B cell (primary cell): ENCODE results near the gene RAB30. TPM values are rescaled to one million over a fixed set of nuclear protein-coding genes. Genes with fewer than 3 reads are reported as not detected.

Source experiments
- ATAC-seq: fragments of 200-7000 bp; cut with Tn5 transposase; one replicate; pipeline ENCODE4 v1.10.0; 2021; ENCODE audit warnings: low read depth, mild to moderate bottlenecking, moderate number of reproducible peaks, moderate library complexity
- CTCF ChIA-PET: fragments of 350-600 bp; sonication (Branson Sonifier 250); formaldehyde crosslinking; loops from one replicate; lab custom pipeline; 2021; ENCODE audit warnings: antibody characterized with exemption, inconsistent platforms; lab: Charles Lee
- POLR2A ChIA-PET: fragments of 350-600 bp; sonication (Branson Sonifier 250); formaldehyde crosslinking; loops from one replicate; lab custom pipeline; 2021; ENCODE audit warnings: antibody characterized with exemption; lab: Charles Lee
- DNase-seq: peaks from one replicate; pipeline ENCODE4 v3.0.0; 2013
- H2AFZ ChIP-seq: 2 replicates; pipeline ENCODE4 v1.6.1; 2012; ENCODE audit warnings: mild to moderate bottlenecking, low read depth, low read length; ENCODE audit not compliant: insufficient read depth, poor library complexity, severe bottlenecking
- H3K27ac ChIP-seq, 2 donors: 1 replicate in 1 of 2; 2 replicates in 1 of 2; pipeline ENCODE4 v1.5.1; 2012 to 2013; ENCODE audit warnings: low read length in 2 of 2, mild to moderate bottlenecking in 2 of 2, moderate library complexity in 1 of 2
- H3K27me3 ChIP-seq, 4 experiments: fragments of 200-600 bp in 1 of 4; sonication (generic) in 1 of 4; replicated peaks in 1 of 4; 1 replicate in 2 of 4; 2 replicates in 2 of 4; pipeline versions ENCODE4 v1.6.1 to v1.7.0; 2013 to 2016; ENCODE audit warnings: low read length in 3 of 4, mild to moderate bottlenecking in 2 of 4, mixed read lengths in 1 of 4, moderate library complexity in 1 of 4; ENCODE audit not compliant: insufficient read depth in 4 of 4, control insufficient read depth in 3 of 4; ENCODE audit errors: control extremely low read depth in 1 of 4
- H3K36me3 ChIP-seq, 2 experiments: replicated peaks in 1 of 2; 1 replicate in 1 of 2; 2 replicates in 1 of 2; pipeline versions ENCODE4 v1.6.1 to v1.7.1; 2013; ENCODE audit warnings: low read length in 1 of 2; ENCODE audit not compliant: insufficient read depth in 2 of 2, control insufficient read depth in 1 of 2; ENCODE audit errors: control extremely low read depth in 1 of 2, extremely low read depth in 1 of 2
- H3K4me1 ChIP-seq, 2 donors: fragments of 200-600 bp in 1 of 2; sonication (generic) in 1 of 2; 1 replicate in 1 of 2; 2 replicates in 1 of 2; pipeline versions ENCODE4 v1.5.1 to v1.6.1; 2013 to 2017; ENCODE audit warnings: low read length in 2 of 2; ENCODE audit not compliant: control insufficient read depth in 2 of 2, insufficient read depth in 2 of 2
- H3K4me2 ChIP-seq: replicated peaks from 2 replicates; pipeline ENCODE3; 2012; ENCODE audit warnings: mild to moderate bottlenecking, low read depth, low read length; ENCODE audit not compliant: poor library complexity, severe bottlenecking
- H3K4me3 ChIP-seq, 5 experiments: fragments of 200-600 bp in 1 of 5; sonication (generic) in 1 of 5; 1 replicate in 3 of 5; 2 replicates in 2 of 5; pipeline versions ENCODE4 v1.5.1 to v1.7.0; 2011 to 2016; ENCODE audit warnings: low read length in 4 of 5, mild to moderate bottlenecking in 4 of 5, low read depth in 2 of 5, control low read depth in 1 of 5, moderate library complexity in 1 of 5; ENCODE audit not compliant: insufficient read depth in 1 of 5; ENCODE audit errors: control extremely low read depth in 1 of 5, extremely low read depth in 1 of 5
- H3K79me2 ChIP-seq: fragments of 200-600 bp; sonication (generic); one replicate; pipeline ENCODE4 v1.6.0; 2016; ENCODE audit warnings: low read length; ENCODE audit not compliant: control insufficient read depth, insufficient read depth
- H3K9ac ChIP-seq: fragments of 200-600 bp; sonication (generic); 2 replicates; pipeline ENCODE4 v1.6.1; 2017; ENCODE audit warnings: mild to moderate bottlenecking, low read length, moderate library complexity
- H3K9me3 ChIP-seq, 3 donors: one replicate each; pipeline versions ENCODE4 v1.6.1 to v1.7.1; 2013; ENCODE audit warnings: low read length in 2 of 3; ENCODE audit not compliant: control insufficient read depth in 2 of 3, insufficient read depth in 1 of 3; ENCODE audit errors: control extremely low read depth in 1 of 3
- H4K20me1 ChIP-seq: 2 replicates; pipeline ENCODE4 v1.6.0; 2012; ENCODE audit warnings: mild to moderate bottlenecking, low read length; ENCODE audit not compliant: insufficient read depth, control insufficient read depth, poor library complexity, severe bottlenecking
- H3K27ac Mint-ChIP-seq: one replicate; pipeline ENCODE4 v1.8.0; 2021; ENCODE audit warnings: mixed read lengths
- H3K27me3 Mint-ChIP-seq: one replicate; pipeline ENCODE4 v1.8.0; 2021; ENCODE audit warnings: mixed read lengths
- H3K4me1 Mint-ChIP-seq: one replicate; pipeline ENCODE4 v1.8.0; 2021; ENCODE audit warnings: mixed read lengths
- H3K4me3 Mint-ChIP-seq: one replicate; pipeline ENCODE4 v1.8.0; 2021; ENCODE audit warnings: mixed read lengths
- H3K9me3 Mint-ChIP-seq: one replicate; pipeline ENCODE4 v1.8.0; 2022; ENCODE audit warnings: mixed read lengths; ENCODE audit not compliant: insufficient read depth
- CTCF ChIP-seq: fragments of 200-600 bp; IDR thresholded peaks from one replicate; pipeline ENCODE4 v1.8.0; 2022; ENCODE audit warnings: antibody characterized with exemption, mild to moderate bottlenecking
- EZH2 ChIP-seq: IDR thresholded peaks from 2 replicates; pipeline ENCODE4 v1.6.1; 2012; ENCODE audit warnings: borderline replicate concordance, low read depth, mild to moderate bottlenecking, moderate library complexity, low read length; ENCODE audit not compliant: insufficient read depth, poor library complexity, severe bottlenecking
- WGBS: methylation state at CpG from one replicate; pipeline ENCODE4 v1.1.5; 2013; ENCODE audit warnings: missing lambda C conversion rate; ENCODE audit not compliant: insufficient coverage; 5-methylcytosine and 5-hydroxymethylcytosine counted together
- intact Hi-C: fragments of 100-400 bp; cut with micrococcal nuclease; formaldehyde crosslinking; loops from one replicate; pipeline ENCODE4 v1.10.0; 2022
- polyA plus RNA-seq: library from polyadenylated mRNA; depleted of rRNA; stranded (reverse); fragments of >200 nt; gene quantifications from 2 replicates; pipeline ENCODE4 v1.2.3, GENCODE V29; 2012
- total RNA-seq, 2 donors: library from RNA; stranded (reverse); fragments of 120-200 nt in 1 of 2; gene quantifications; 1 replicate in 1 of 2; 2 replicates in 1 of 2; pipeline versions ENCODE4 v1.2.3 to v1.2.4, GENCODE V29; 2013 to 2022

The RAB30 gene
- total and polyA plus RNA-seq, 2 donors (not counting 1 experiment from before 2014, with no cell fraction given) = 26.6 to 214 TPM

DNA sequence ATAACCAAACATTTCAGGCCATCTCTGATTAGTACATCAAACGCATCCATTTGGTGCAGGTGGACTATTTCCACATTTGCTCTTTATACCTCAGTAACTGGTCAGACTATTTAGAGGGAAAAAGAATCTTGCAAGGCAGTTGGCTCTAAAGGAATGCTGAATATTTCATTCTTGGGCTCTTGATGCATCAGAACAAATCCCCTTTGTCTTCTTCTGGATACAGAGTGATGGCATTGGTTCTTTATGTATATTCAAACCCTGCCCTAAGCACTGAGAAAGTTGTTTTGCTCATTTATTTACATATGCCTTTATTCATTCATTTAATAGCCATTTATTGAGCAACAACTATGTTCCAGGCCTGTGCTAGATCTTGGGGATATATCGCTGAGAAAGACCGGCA lies 31.1 kb upstream of the RAB30 start:
- no CpG with 5 or more reads among the region's 3 CpGs for WGBS
- Histone ChIP-seq H3K4me3 (no peak overlapping the region), H3K79me2 (peaks cover 4% of the 10 kb centered on the region), H4K20me1 (no peaks in the 10 kb centered on the region), H2AFZ (no peak overlapping the region), H3K4me1 (no peaks in the 10 kb centered on the region), H3K27ac (no peak overlapping the region), H3K9ac (no peak overlapping the region), H3K9me3 (no peaks in the 10 kb centered on the region), H3K4me2 (no peak overlapping the region), H3K36me3 (no peaks in the 10 kb centered on the region), H3K27me3 (no peaks in the 10 kb centered on the region)
- H3K4me3 Mint-ChIP-seq = no peak overlapping the region
- H3K27ac Mint-ChIP-seq = no peak overlapping the region
- H3K9me3 Mint-ChIP-seq = no peaks in the 10 kb centered on the region
- POLR2A ChIA-PET = interaction anchor here (1.1 kb wide), 1 partner anchor 13 kb away, joined by 3 read pairs; no protein-coding TSS in a partner anchor
- no peaks in the 10 kb centered on the region for H3K27me3 Mint-ChIP-seq
- intact Hi-C loops = no loop called here
- H3K4me1 Mint-ChIP-seq = peaks cover 3% of the 10 kb centered on the region
- DNase-seq = no peak
- ATAC-seq = no peak
- no peak for TF ChIP-seq EZH2
- CTCF ChIA-PET = interaction anchor here (0.6 kb wide), 1 partner anchor 94 kb away, joined by 4 read pairs; no protein-coding TSS in a partner anchor

- no peak overlapping the region for H3K27ac Mint-ChIP-seq
- Histone ChIP-seq H3K36me3 (no peaks in the 10 kb centered on the region), H2AFZ (no peak overlapping the region), H4K20me1 (no peaks in the 10 kb centered on the region), H3K9ac (no peak overlapping the region), H3K27me3 (no peaks in the 10 kb centered on the region), H3K4me1 (no peaks in the 10 kb centered on the region), H3K4me2 (no peak overlapping the region), H3K4me3 (no peak overlapping the region), H3K9me3 (no peaks in the 10 kb centered on the region), H3K27ac (no peak overlapping the region), H3K79me2 (peaks cover 4% of the 10 kb centered on the region)
- CTCF ChIA-PET = interaction anchor here (0.6 to 1.4 kb wide), 9 partner anchors 10 to 189 kb away, joined by 3 to 4 read pairs (median 3); no protein-coding TSS in a partner anchor
- ATAC-seq (no peak), DNase-seq (no peak)
- intact Hi-C loops = no loop called here
- POLR2A ChIA-PET = interaction anchor here (0.6 kb wide), 1 partner anchor 53 kb away, joined by 3 read pairs; no protein-coding TSS in a partner anchor
- no peak overlapping the region for H3K4me3 Mint-ChIP-seq
- no peaks in the 10 kb centered on the region for H3K9me3 Mint-ChIP-seq
- WGBS = no CpG with 5 or more reads among the region's 3 CpGs
- TF ChIP-seq CTCF (no peak), EZH2 (no peak)
- H3K27me3 Mint-ChIP-seq = no peaks in the 10 kb centered on the region
- H3K4me1 Mint-ChIP-seq = peaks cover 9% of the 10 kb centered on the region
These were observed 25.9 kb upstream of the RAB30 start for GRCh38 chr11:83097429-83098075.
